Inferior parietal cortex (tissue), 1 donor: ENCODE measurements around the gene TRMT11.
"Not testable (repeated sequence)": the region's sequence is repeated elsewhere in the genome, so short reads cannot be mapped to it uniquely, and the experiment has no call there.

Source experiments
- DNase-seq: peaks from one replicate; pipeline ENCODE4 v3.0.0-alpha.2; 2016; ENCODE audit errors: extremely low spot score

TRMT11 gene

DNA sequence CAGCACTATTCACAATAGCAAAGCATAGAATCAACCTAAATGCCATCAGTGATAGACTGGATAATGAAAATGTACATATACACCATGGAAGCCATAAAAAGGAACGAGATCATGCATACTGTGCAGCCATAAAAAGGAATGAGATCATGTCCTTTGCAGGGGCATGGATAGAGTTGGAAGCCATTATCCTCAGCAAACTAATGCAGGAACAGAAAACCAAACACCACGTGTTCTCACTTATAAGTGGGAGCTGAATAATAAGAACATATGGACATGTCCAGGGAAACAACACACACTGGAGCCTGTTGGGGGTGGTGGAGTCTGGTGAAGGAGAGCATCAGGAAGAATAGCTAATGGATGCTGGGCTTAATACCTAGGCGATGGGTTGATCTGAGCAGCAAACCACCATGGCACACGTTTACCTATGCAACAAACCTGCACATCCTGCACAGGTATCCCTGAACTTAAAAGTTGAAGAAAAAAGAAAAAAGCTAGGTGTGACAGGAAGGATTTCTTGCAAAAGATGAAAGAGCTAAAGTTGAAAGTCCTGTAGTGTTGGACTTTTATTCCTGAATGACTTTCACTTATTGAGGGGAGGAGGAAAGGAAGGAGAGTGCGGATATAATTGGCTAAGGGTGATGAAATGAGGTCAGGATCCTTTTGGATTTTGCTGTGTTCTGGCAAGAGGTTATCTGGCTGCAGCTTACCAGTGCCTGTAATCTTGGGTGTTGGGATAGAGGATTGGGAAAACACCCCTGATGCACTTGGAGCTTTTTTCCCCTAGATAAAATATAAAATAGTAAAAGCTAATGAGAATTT lies 8.5 kb downstream of the TRMT11 start:
- DNase-seq, result no peak

GRCh38 chr6:125995972-125996580 lies 9.7 kb downstream of the TRMT11 start:
- DNase-seq, result peak; percentile 94

- DNase-seq, result no peak
These were observed 16.7 kb downstream of the TRMT11 start for GRCh38 chr6:126002755-126003679.

- no peak for DNase-seq
These were observed 21.5 kb downstream of the TRMT11 start for GRCh38 chr6:126007800-126008199.

DNA sequence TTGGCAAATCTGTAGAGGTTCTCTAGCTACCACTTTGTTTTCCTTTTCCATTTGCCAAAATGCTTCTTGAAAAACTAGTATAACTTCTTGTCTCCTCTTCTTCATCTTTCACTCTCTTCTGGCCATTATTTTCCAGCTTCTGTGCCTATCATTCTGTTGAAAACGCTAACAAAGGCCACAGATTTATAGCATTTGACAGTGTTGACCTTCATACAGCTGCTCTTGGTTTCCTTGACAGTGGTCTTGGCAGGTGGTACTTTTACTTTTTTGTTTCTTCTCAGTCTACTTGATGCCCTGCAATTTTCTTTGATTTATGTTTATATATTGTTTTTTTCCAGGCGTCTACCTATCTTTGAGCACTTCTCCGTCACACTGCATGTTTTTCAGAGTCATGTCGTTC lies 23.7 kb downstream of the TRMT11 start:
- no peak for DNase-seq

DNA sequence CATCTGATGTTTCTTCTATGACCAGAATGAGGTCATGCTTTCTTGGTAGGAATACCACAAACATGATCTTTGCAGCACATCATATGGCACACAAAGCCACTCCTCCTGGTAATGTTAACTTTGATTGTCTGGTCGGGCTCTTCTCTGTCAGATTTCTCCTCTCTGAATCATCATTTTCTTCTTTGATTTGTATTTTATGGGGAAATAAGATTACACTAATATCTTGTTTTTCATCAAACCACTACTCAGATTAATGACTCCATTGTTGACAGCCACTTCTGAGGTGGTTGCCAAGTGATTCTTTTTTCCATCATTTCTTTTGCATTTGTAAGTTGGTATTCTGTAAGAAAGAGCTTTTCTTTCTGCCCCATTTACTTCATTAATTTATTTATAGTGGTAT lies 29.5 kb downstream of the TRMT11 start:
- DNase-seq, result no peak

DNA sequence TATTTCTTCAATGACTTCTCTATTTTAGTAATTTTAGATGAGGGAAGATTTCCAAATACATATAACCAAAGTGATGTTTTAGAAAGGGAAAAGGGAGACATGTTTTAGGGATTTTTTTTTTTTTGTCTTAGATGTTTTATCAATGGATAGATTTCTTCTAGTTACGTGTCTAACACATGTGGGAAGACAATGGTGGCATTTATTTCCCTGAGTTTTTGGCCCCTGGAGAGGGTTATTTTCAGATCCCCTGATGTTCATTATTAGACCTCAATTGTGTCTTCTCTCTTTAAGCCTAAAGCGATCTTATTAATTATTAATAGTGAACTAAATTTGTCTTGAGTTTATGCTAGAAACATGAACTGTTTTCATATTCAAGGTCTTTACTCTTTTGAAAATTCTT lies 30.3 kb downstream of the TRMT11 start:
- no peak for DNase-seq

- no peak for DNase-seq
These were observed 31.3 kb downstream of the TRMT11 start for GRCh38 chr6:126017668-126018067.

DNA sequence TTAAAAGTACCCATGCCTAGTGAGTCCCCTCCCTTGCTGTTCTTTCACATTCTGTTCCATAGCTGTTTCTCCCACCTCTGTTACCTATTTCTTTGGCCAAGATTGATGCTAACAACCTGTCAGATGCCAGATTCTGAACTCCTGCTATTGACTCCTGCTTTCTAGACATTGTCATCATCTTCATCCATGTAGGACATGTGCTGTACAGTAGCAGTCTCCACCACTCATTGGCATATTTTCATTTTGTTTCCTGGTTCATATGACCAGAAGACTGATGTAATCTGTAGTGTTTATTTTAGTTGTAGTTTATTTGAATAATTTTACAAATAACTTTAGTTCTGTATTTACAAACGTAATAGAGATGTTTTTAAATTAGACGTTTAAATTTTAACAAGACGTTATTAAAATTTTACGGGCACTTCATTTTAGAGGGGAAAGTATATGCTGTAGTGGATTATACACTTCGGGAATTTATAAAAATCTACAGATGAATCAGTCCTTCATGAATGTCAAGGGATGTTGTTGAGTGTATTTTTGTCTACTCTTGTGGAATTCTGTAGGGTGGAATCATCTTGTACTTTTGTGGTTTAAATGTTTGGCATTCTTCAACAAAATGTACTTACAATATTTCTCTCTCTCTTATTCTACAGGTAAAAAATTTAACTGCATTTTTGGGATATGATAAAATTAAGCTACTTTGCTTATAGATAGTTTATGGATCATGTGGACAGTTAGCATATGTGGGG lies 34.1 kb downstream of the TRMT11 start:
- no peak for DNase-seq

- DNase-seq, result not testable (repeated sequence)
These were observed 37.1 kb downstream of the TRMT11 start for GRCh38 chr6:126023474-126023873.

DNA sequence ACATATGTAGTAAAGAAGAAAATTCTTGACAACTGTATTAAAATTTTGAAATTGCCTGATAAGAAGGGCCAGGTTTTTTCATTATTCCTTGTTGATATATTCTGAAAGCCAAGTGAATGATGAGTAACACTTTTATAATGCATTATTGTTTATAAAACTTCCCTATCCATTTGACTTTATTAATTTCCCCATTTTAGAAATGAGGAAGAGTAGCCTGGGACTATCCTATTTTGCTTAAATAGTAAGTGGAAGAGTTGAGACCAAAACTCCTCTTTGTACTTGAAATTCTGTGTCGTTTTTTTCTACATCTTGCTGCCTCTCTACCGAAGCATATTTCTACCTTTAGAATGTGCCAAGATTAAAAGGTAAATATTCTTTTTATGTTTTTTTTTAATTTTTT lies 39.7 kb downstream of the TRMT11 start:
- DNase-seq, result no peak

DNA sequence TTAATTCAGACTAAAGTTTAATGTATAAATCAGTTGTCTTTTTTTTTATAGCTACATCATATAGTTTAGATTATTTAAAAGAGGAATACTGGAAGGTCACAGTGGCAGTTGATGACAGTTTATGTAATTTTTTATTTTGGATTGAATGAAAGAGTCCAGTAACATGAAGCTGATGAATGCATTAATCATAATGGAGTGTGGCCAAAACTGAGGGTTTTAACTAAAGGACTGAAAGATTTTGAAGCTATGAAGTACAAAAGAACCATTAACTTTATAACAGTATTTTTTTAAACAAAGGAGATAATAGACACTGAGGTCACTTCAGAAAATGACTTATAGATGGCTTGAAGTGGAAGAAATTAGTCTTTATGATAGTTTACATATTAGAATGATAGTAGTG lies 41.3 kb downstream of the TRMT11 start:
- no peak for DNase-seq

DNA sequence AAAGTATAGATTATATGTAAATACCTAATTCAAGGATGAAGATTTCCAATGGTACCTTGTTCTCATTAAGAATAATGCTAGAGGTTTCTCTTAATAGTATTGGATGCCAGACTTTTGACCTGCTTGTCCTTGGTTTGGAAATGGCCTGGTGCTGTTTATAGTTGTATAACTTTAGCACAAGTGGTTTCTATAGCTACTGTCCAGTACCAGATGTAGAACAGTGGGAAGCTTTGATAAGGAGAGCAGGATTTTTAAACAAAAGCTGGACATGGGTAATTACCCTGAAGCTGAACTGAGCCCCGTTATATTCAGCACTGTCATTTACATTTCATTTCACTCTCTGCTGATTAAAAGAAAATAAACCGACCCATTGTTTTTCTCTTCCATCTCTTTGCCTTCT lies 43.7 kb downstream of the TRMT11 start:
- DNase-seq, result no peak

- peak; percentile 71 for DNase-seq
These were observed 47.4 kb downstream of the TRMT11 start for GRCh38 chr6:126033696-126034095.

DNA sequence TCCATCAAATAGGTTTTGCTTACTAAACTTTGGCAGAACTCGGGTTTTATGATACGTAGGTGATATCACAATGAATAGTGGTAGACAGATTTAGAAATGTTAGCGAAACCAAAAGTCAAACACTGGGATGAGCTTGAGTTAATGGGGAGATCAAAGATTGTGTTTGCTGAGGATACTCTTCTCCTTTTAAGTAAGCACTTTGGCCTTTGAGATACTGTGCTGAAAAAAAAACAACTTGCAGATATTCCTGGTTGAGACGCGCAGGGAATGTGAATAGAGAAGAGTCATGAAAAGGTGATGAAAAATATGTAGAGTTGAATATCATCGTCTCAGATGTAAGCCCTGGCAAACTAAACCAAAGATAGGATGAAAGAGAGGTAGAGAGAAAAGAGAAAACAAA lies 48.3 kb downstream of the TRMT11 start:
- no peak for DNase-seq

GRCh38 chr6:126035764-126036163 lies 49.4 kb downstream of the TRMT11 start:
- DNase-seq, result no peak

DNA sequence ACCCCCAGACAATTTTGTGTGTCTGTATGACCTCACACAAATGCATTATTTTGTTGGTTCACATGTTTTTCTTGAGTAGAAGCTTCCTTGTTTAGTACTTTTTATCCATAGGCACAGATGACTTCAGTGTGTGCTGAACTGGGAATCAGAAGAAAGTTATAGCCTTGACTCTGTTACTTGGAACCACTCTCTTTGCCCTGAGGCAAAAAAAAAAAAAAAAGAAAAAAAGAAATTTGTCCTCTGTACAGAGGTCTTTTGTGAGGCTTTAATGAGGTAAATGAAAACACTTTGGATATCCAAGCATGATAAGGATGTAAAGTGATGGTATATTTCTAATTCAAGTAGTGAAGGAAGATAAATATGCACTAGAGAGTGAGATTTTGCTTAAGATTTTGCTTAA lies 51.9 kb downstream of the TRMT11 start:
- DNase-seq, result no peak

GRCh38 chr6:126039284-126039683 lies 52.9 kb downstream of the TRMT11 start:
- DNase-seq, result no peak

DNA sequence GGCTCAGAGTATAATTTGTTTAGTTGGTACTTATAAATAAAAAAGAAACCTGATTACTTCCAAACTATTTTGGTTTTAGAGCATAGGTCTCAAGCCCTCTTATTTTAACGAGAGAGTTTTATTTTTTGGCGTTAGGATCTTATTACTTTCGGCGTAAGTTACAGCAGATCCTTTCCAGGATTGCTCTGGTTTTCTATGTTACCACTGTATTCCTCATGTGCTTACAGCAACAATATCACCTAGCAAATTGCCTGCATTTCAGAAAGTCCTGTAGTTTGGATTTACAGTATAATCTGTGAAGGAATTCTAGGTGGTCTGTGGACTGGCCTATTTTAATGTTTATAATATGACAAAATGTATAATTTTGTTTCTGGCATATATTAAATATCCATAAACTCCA lies 54.1 kb downstream of the TRMT11 start:
- no peak for DNase-seq

GRCh38 chr6:126040826-126041225 lies 54.5 kb downstream of the TRMT11 start:
- no peak for DNase-seq

DNA sequence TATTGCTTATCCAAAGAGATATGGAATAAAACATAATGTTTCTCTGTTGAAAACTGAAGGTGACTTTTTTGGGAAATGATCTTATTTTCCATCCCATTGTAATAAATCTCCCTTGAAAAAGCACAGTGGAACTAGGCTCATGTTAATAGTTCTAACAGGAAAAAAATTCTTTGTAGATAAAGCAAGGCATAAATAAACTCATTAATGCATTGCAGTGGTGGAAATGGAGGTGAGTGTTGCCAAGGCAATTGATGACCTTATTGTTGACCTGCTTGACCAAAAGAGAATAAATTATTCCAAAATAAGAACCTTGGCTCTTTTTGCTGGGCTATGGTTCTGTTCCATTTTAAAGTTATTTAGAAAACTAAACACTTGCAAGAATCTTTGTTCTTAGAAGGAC lies 55.2 kb downstream of the TRMT11 start:
- no peak for DNase-seq

GRCh38 chr6:126042001-126042419 lies 55.7 kb downstream of the TRMT11 start:
- no peak for DNase-seq
